Fibroblast of peridontal ligament (primary cell): ENCODE measurements around the gene KRTAP5-9.
"Not testable (repeated sequence)": the region's sequence is repeated elsewhere in the genome, so short reads cannot be mapped to it uniquely, and the experiment has no call there.

Source experiments
- DNase-seq: peaks from one replicate; pipeline ENCODE4 v3.0.0-alpha.2; 2010; ENCODE audit errors: extremely low read depth

Gene KRTAP5-9, protein sequence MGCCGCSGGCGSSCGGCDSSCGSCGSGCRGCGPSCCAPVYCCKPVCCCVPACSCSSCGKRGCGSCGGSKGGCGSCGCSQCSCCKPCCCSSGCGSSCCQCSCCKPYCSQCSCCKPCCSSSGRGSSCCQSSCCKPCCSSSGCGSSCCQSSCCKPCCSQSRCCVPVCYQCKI

DNA sequence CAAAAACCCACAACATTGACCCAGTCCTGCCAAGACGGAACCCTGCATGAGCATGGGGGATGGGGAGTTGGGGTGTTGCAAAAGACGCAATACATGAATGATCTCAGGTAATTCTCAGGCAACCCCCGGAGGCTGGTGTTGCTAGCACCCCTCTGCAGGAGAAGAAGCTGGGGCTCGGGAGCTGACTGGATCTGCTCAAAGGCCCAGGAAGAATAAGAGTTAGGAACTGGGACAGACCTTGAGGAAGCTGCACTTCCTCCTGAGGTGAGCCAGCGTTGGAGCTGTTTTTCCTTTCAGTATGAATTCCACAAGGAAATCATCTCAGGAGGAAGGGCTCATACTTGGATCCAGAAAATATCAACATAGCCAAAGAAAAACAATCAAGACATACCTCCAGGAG, at the start of gene KRTAP5-9:
Gene KRTAP5-9 (plus strand): TSS at position 301 of the 400 bp plus-strand sequence. CDS start 238 bp downstream, outside the sequence.
- DNase-seq: no peak

DNA sequence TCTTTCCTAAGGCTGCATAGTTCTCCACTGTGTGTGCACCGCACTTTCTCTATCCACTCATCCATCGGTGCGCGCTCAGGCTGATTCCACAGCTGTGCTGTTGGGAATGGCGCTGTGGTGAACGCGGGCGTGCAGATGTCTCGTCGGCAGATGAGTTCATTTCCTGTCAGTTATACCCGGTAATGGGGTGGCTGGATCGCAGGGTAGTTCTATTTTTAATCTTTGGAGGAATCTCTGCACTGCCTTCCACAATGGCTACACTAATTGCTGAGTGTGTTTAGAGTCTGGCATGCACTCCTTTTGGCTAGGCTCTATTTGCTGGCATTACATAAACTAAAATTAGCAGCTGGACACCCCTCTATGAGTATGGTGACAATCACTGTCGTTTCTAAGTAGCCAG, 49.1 kb upstream of the KRTAP5-9 start:
- no peak for DNase-seq

DNA sequence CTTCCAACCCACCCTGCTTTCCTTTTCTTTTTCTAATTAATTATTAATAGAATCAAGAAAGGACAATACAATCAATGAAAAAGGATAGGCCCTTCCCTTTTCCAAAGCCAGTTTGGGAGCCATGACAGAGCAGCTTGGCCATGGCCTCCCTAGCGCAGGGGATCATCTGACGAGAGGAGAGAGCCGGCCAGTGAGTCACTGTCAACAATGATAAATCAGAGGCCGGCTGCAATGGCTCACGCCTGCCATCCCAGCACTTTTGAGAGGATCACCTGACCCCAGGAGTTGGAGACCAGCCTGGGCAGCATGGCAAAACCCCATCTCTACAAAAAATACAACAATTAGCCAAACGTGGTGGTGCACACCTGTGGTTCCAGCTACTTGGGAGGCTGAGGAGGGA, 48.7 kb upstream of the KRTAP5-9 start:
- no peak for DNase-seq

DNA sequence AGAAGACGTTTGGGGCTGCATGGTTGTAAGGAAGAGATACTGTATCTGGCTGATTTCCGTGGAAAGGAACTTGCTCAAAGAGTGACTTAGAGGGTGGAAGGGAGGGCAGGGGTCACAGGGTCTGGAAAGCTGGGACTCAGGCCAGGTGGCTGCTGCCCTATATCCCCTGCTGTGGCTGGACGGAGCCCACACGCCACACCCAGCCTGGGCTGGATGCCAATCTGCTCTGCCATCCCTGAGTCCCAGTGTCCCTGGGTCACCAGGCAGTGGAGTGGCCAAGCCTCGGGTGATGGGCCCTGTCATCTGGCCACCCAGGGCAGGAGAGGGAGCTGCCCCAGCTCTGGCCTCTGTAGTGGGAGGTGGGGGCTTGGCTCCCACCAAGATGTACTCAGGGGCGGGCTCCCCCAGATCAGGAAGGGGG, 47.6 kb upstream of the KRTAP5-9 start:
- DNase-seq: no peak

DNA sequence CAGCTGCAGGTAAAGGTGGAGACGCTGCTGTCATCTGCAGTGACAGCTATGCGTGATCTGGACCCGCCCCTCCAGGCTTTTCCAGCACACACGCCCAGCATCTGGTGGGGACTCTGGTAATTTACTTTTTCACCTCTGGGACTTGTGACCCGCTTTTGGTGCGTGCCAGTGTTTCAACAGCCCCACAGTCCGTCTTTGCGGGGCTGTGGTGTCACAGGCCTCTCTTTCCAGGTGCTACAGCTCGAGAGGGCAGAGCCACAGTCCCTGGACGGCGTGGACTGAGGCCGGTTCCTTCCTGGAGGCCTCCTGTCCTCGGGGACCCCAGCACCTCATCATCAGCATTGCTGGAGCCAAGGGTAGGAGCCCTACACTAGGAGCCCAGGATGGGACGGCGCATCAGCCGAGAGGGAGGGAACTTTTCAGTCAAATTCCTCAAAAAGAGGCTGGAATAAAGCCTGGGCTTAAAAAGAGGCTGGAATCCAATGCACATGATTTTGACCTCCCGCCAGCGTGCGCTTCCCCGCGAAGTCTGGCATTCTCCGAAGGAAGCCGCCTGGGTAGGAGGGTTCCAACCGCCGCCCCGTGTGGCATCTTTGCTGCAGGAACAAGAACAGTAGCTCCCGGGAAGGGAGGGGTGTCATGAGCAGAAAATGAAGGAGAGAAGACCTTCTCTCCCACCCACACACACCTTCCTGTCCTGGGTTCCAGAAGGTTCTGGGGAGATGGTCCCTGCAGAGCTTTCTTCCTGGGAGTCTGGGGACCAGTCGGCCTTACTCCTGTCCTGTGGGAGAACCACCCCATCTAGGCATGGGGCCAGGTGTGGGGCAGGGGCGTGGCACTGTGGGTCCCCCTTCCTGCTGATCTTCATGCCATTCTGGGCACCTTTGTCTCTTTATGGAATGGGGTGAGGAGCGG, 46.9 kb upstream of the KRTAP5-9 start:
- no peak for DNase-seq

DNA sequence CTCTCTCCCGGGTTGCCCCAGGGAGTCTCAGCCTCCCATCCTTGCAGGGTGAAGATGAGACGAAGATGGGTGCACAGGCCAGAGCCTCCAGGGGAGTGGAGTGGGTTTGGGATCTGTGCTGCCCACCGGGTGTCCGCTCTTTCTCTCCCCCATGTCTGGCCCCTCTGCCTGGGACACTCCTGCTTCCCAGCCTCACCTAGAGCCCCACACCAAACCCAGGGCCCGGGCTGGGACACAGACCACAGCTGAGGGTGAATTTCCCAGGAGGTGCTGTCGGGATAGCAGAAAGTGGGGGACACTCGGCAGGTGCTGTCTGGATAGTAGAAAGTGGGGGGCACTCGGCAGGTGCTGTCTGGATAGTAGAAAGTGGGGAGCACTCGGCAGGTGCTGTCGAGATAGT, 46.2 kb upstream of the KRTAP5-9 start:
- no peak for DNase-seq

DNA sequence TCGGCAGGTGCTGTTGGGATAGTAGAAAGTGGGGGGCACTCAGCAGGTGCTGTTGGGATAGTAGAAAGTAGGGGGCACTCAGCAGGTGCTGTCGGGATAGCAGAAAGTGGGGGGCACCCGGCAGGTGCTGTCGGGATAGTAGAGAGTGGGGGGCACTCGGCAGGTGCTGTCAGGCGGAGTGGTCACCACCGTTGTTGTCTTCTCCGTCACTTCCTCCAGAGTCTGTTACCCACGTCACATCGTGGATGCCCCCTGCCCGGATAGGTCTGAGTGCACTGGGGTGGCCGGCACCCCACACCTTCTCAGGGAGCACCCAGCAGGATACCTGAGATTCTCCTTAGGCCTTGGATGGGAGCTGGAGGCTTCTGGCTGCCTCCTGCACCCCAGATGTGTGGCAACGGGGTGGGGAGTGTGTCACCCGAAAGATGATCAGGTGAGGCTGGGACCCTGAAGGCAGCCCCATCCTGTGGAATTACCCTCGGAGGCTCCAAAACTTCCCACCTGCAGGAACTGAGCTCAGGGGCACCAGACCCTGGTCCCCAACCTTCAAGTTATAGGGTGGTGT, 45.3 kb upstream of the KRTAP5-9 start:
- DNase-seq: no peak

DNA sequence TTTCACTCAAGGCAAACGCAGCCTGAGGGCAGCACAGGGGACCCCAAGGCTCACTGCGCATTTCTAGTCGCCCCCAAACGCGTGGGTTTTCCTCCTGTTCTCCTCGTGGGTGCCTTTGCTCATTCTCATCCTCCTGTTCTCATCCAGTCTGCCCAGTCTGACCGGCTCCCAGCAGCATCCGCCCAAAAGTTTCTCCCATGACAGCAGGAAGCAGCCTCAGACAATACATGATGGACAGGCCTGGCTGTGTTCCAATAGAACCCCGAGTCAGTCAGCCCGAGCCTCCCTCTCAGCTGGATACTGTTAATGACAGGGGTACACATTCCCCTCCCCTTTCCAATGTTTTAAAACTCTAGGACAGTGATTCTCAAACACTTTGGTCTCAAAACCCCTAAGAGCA, 43.7 kb upstream of the KRTAP5-9 start:
- DNase-seq: no peak

DNA sequence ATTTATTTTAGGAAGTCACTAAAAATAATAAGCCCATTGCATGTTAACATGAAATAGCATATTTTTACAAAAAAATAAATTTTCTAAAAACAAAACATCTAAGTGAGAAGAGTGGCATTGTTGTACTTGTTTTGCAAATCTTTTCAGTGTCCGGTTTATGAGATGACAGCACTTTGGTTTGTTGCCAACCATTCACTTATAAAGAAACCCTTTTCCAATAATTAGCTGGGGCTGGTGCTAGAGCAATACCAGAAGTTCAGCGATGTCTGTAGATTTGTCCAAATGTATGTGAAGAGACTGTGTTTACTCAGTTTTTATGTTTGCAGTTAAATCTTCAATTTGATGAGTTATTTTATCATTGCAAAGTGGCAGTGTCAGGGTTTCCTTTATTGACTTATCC, 43.2 kb upstream of the KRTAP5-9 start:
- DNase-seq: no peak

DNA sequence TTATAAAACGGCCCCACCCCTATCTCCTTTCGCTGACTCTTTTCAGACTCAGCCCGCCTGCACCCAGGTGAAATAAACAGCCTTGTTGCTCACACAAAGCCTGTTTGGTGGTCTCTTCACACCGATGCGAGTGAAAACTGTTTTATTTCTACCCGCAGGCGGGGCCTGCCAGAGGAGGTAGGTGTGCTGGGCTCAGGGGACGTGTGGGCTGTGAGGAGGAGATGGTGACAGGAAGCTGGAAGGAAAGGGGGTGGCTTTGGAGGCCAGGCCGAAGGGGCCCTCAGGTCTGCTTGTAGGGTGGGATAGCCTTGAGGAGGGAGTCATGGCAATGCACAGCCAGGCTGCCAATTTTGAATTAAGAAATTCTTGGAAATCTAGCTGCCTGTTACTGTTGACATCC, 42.4 kb upstream of the KRTAP5-9 start:
- DNase-seq: no peak

DNA sequence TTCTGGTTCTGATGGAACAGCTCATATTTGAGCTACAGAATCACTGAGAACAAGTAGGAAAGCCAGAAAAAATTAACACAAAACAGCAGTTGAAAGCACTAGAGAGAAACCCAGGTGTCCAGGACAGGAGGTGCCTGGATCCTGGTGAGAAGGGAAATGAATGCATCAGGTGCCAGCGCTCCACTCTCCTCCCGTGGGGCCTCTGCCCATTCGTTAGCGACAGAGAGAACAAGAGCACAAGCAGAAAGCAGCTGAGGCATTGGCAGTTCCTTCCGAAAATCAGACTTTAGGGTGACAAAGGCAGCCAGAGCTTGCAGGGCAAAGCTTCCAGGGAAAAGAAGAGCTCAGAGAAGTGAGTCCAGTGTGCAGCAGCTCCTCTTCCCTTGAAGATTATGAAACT, 41.1 kb upstream of the KRTAP5-9 start:
- DNase-seq: no peak

DNA sequence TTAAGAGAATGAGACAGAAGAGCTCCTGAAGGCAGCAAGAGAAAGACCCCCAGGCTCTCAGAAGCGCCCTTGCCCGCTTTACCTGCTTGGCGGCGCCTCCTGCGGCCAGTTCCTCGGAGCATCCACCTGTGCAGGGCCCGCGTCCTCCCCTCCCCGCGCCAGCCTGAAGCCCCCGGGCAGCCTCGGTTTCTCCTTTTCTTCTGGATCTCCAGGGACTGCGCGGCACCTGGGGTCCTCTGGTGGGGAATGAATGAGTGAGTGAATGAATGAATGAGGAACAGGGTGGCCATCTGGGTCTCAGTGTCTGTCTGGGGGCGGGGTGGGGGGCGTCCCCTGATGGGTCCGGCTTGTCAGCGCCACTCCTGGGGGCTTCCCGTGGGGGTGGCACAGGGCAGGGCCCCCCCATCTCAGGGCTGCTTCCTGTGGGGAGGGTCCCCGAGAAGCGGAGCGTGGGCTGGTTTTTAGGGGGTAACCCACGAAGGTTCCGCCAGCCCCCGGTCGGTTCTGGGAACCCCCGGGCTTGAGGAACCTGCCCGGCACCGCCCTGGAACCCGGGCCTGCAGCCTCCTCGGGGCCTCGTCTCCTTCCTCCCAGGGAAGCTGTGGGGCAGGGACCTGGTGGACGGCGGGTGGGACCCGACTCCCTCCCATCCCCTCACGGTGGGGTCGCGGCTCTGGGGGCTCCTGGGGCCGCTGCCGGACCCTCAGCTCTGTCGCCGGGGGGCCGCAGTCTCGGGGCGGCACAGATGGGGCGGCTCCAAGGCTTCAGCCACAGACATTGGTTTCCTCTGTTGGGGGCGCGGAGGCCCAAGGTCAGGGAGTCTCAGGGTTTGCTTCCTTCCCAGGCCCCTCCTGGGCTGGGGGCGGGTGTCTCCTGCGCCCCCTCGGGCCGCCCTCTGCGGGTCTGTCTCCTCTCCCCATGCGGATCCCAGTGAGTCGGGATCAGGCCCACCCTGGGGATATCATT, 29.4 kb upstream of the KRTAP5-9 start:
- DNase-seq: no peak

DNA sequence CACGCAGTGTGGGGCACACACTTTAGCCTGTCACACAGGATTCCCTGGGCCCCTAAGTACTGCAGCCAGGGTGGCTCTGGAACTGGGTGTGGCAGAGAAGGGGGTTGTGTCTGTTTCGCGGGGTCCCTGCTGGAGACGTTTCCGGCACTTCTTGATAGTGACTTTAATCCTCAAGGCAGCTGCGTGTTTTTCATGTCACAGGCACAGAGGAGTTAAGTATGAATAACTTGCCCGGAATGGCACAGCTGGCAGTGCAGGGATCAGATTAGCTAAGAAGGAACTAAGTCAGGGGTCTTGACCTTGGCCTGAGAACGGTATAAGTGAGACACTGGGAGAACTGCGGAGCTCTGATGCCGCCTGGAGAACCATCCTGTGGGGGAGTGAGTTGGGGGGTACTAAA, 28.7 kb upstream of the KRTAP5-9 start:
- no peak for DNase-seq

DNA sequence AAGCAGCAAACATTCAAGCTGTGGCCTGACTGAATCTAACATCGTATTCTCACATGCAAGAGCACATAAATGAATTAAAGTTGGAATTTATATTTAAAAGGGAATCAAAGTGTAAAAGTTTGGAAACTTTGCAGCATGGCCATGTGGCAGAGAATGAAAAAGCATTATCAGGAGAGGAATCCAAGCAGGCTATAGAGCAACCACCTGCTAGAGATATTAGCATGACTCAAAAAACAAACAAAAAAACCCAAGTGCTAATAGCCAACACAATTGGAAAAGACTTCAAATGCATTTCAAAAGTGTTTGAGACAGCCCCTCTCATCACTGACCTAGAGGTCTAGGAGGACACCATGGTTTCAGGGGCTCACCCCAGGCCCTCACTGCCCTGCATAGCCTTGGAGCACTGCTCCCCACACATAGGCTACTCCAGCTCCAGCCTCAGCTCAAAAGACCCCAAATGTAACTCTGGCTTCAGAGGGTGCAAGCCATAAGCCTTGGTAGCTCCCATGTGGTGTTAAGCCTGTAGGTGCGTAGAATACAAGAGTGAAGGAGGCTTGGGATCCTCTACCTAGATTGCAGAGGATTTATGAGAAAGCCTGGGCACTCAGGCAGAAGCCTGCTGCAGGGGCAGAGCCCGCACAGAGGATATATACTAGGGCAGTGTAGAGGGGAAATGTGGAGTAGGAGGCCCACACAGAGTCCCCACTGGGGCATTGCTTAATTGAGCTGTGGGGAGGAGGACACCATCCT, 22.9 kb upstream of the KRTAP5-9 start:
- DNase-seq: no peak

DNA sequence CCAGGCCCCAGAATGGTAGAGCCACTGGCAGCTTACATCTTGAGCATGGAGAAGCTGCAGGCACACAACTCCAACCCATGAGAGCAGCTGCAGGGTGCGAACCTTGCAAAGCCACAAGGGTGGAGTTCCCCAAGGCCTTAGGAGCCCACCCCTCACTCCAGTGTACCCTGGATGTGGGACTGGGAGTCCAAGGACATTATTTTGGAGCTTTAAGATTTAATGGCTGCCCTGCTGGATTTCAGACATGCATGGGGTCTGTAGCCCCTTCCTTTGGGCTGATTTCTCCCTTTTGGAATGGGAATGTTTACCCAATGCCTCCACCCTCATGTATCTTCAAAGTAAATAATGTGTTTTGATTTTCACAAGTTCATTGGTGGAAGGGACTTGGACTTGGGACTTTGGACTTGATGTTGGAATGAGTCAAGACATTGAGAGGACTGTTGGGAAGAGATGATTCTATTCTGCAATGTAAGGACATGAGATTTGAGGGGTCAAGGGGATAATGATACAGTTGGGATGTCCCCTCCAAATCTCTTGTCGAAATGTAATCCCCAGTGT, 22.2 kb upstream of the KRTAP5-9 start:
- no peak for DNase-seq

DNA sequence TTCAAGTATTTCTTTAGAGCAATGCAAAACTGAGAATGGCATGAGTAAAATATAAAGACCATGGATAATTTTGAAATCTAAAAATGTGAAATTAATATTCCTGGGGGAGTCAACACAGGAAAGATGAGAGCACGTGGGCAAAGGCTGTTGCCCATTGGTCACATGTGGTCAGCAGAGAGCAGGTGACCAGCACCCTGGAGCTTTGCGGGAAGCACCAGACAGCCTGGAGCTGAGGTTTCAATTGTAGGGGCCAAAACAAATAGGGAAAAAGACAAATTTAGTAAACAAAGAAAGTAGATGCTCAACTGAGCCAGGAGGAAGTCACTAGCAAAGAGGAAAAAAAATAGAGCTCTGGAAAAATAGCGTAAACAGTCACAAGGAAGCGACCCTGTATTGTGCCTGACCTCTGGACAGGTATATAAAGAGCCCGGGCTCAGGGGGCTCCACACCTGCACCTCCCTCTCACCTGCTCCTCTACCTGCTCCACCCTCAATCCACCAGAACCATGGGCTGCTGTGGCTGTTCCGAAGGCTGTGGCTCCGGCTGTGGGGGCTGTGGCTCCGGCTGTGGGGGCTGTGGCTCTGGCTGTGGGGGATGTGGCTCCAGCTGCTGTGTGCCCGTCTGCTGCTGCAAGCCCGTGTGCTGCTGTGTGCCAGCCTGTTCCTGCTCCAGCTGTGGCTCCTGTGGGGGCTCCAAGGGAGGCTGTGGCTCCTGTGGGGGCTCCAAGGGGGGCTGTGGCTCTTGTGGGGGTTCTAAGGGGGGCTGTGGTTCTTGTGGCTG, 21.2 kb upstream of the KRTAP5-9 start, which contains the start of gene KRTAP5-7:
Gene KRTAP5-7 (plus strand): TSS at position 472 of the 780 bp plus-strand sequence. CDS start 34 bp downstream, at position 506.
- DNase-seq: not testable (repeated sequence)

DNA sequence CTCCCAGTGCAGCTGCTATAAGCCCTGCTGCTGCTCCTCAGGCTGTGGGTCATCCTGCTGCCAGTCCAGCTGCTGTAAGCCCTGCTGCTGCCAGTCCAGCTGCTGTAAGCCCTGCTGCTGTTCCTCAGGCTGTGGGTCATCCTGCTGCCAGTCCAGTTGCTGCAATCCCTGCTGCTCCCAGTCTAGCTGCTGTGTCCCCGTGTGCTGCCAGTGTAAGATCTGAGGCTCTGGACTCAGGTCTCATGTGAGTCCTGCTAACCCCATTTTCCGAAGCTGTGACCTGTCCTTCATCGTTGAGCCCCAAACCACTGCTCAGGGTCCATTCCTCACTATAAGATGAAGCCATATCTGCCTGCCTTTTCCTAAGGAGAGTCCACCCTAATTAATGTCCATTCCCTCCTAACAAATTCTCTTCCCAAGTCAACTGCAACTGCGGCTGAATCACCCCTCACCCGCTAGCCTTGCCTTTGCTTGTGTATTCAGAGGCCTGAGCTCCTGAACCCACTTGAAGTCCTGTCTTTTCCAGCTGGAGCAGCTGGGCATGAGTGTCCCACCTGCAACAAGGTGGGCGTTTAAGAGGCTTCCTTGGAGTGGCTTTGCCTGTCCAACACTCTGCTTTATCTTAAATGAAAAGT, 20.5 kb upstream of the KRTAP5-9 start:
- no peak for DNase-seq

DNA sequence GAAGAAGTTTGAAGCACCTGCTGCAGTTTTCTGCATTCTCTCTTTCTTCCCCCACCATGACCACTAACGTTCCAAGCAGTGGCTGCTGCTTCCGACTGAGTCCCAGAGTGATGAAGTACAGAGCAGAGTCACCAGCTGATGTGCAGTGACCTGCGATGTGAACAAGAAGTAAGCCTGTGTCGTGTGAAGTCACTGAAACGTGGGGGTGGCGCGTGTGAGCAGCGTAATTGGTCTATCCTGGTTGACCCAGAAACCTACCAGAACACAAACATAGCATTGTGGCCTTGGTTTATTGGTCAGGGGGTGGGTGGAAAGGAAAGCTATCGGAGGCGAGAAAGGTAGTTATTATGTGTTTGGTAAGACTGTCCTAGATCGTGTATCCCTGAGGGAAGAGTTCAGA, 17.6 kb upstream of the KRTAP5-9 start:
- no peak for DNase-seq

DNA sequence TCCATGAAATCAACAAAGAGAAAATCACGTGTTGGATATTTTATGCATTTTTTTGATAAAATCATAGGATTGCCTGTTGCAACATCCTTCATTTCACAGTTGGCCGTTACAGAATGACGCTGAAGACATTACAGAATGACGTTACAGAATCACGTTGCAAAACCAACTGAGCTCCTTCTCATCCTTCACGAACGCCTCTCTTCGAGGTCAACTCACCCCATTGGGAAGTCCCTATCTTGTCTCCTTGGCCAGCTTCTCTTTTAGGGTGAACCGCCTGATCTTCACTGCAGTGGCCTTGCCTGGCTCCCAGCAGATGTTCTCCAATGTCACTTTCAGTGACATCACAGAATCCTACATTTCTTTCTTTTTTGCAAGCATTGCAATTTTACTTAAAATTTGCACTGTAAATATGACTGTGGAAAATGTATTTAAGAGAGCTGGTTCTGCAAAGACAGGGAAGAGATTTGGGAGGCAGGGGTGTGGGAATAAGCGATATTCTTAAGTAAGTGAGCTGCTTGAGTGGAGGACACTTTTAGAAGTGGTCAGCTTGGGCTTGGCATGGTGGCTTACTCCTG, 16.1 kb upstream of the KRTAP5-9 start:
- no peak for DNase-seq
